HL-60 (cell line): ENCODE results near the gene RFX8.

Experiments
- CTCF ChIP-seq: IDR thresholded peaks from one replicate; pipeline ENCODE4 v1.5.1; 2011; ENCODE audit warnings: low read length, control low read depth, inconsistent platforms; ENCODE audit not compliant: insufficient read depth
- GABPA ChIP-seq: IDR thresholded peaks from 2 replicates; pipeline ENCODE4 v1.6.1; 2012; ENCODE audit warnings: low read depth
- POLR2AphosphoS5 ChIP-seq: IDR thresholded peaks from 2 replicates; pipeline ENCODE4 v1.6.1; 2012; ENCODE audit warnings: low read depth
- TF ChIP-seq, protein P1 (sequence below): IDR thresholded peaks from 2 replicates; pipeline ENCODE4 v1.6.1; 2012; ENCODE audit warnings: low read depth; ENCODE audit not compliant: insufficient replicate concordance

DNA sequence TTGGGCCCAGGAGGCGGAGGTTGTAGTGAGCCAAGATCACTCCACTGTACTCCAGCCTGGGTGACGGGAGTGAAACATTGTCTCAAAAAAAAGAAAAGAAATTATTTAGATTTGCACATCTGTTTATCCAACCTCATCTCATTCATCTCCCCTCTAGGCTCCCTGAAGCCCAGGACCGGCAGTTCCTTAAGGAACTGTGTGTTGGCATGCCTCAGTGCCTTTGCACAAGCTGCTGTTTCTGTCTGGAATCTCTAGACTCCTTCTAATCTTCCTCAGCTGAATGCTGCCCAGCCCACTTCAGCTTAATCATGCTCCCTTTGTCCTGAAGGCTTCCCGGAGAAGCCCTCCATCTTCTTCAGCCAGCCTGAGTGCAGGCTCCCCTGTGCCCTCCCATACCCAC, 10.9 kb upstream of the RFX8 start:
- TF ChIP-seq CTCF (no peak), POLR2AphosphoS5 (no peak), GABPA (no peak)
- TF ChIP-seq, protein P1, sequence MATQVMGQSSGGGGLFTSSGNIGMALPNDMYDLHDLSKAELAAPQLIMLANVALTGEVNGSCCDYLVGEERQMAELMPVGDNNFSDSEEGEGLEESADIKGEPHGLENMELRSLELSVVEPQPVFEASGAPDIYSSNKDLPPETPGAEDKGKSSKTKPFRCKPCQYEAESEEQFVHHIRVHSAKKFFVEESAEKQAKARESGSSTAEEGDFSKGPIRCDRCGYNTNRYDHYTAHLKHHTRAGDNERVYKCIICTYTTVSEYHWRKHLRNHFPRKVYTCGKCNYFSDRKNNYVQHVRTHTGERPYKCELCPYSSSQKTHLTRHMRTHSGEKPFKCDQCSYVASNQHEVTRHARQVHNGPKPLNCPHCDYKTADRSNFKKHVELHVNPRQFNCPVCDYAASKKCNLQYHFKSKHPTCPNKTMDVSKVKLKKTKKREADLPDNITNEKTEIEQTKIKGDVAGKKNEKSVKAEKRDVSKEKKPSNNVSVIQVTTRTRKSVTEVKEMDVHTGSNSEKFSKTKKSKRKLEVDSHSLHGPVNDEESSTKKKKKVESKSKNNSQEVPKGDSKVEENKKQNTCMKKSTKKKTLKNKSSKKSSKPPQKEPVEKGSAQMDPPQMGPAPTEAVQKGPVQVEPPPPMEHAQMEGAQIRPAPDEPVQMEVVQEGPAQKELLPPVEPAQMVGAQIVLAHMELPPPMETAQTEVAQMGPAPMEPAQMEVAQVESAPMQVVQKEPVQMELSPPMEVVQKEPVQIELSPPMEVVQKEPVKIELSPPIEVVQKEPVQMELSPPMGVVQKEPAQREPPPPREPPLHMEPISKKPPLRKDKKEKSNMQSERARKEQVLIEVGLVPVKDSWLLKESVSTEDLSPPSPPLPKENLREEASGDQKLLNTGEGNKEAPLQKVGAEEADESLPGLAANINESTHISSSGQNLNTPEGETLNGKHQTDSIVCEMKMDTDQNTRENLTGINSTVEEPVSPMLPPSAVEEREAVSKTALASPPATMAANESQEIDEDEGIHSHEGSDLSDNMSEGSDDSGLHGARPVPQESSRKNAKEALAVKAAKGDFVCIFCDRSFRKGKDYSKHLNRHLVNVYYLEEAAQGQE = no peak
